NB4 (cell line): Measurements from ENCODE around the gene RRAS.

ENCODE experiments used
- MAX ChIP-seq: IDR thresholded peaks from 2 replicates; pipeline ENCODE4 v1.6.1; 2011; ENCODE audit warnings: low read depth, low read length
- POLR2A ChIP-seq: IDR thresholded peaks from 2 replicates; pipeline ENCODE4 v1.6.1; 2011; ENCODE audit warnings: mild to moderate bottlenecking; ENCODE audit not compliant: insufficient read length; ENCODE audit errors: extremely low read depth
- TF ChIP-seq, protein P1 (sequence below): IDR thresholded peaks from one replicate; pipeline ENCODE4 v1.5.1; 2012; ENCODE audit warnings: low read depth, low read length

DNA sequence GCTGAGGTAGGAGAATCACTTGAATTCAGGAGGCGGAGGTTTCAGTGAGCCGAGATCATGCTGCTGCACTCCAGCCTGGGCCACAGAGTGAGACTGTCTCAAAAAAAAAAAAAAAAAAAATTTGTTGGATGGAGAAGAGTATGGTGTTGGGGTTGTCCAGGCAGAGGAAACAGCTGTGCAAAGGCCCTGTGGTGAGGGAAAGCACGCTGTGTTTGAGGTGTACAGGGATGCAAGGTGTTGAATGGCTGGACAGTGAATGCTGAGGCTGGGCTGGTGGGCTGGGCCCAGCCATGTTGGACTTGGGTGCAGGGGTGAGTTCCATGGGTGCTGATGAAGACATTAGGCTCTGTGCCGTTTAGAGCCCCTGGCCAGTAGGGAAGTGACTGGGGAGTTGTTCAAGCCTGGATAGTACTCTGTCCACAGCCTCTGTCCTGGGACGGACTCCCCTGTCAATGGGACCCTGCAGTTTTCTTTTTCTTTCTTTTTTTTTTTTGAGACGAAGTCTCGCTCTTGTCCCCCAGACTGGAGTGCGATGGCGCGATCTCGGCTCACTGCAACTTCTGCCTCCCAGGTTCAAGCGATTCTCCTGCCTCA lies 30.3 kb downstream of the RRAS start:
- TF ChIP-seq MAX (no peak), POLR2A (no peak)
- TF ChIP-seq, protein P1, sequence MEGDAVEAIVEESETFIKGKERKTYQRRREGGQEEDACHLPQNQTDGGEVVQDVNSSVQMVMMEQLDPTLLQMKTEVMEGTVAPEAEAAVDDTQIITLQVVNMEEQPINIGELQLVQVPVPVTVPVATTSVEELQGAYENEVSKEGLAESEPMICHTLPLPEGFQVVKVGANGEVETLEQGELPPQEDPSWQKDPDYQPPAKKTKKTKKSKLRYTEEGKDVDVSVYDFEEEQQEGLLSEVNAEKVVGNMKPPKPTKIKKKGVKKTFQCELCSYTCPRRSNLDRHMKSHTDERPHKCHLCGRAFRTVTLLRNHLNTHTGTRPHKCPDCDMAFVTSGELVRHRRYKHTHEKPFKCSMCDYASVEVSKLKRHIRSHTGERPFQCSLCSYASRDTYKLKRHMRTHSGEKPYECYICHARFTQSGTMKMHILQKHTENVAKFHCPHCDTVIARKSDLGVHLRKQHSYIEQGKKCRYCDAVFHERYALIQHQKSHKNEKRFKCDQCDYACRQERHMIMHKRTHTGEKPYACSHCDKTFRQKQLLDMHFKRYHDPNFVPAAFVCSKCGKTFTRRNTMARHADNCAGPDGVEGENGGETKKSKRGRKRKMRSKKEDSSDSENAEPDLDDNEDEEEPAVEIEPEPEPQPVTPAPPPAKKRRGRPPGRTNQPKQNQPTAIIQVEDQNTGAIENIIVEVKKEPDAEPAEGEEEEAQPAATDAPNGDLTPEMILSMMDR, result no peak
